Activated CD4-positive, alpha-beta T cell treated with anti-CD3 and anti-CD28 coated beads, Interleukin-2, amount 50 U/mL, for 16 hours (primary cell): ENCODE data around the gene TLN1.

Experiments
- DNase-seq: peaks from one replicate; pipeline ENCODE4 v3.0.0-alpha.2; 2020

TLN1 gene

GRCh38 chr9:35681341-35682002 lies 50.5 kb downstream of the TLN1 start:
- DNase-seq = no peak

- no peak for DNase-seq
Measured at GRCh38 chr9:35680331-35681105, 51.5 kb downstream of the TLN1 start.

GRCh38 chr9:35679766-35680330 lies 52.1 kb downstream of the TLN1 start:
- DNase-seq = no peak

- DNase-seq = no peak
Measured at GRCh38 chr9:35679091-35679490, 52.9 kb downstream of the TLN1 start.

GRCh38 chr9:35675732-35676392 lies 56.1 kb downstream of the TLN1 start:
- no peak for DNase-seq

- DNase-seq = no peak
Measured at GRCh38 chr9:35675204-35675603, 56.8 kb downstream of the TLN1 start.

- no peak for DNase-seq
Measured at GRCh38 chr9:35674025-35674361, 58.0 kb downstream of the TLN1 start.

- DNase-seq = no peak
Measured at GRCh38 chr9:35673132-35674024, 58.6 kb downstream of the TLN1 start, which contains the start of gene CA9. Gene CA9, plus strand, starts transcription at chr9:35673928. Its CDS starts 32 bp downstream, at chr9:35673960.

- no peak for DNase-seq
Measured at GRCh38 chr9:35669331-35670145, 62.5 kb downstream of the TLN1 start.

- DNase-seq = no peak
Measured at GRCh38 chr9:35667939-35668338, 64.1 kb downstream of the TLN1 start.

- DNase-seq = no peak
Measured at GRCh38 chr9:35666549-35666948, 65.4 kb downstream of the TLN1 start.

- no peak for DNase-seq
Measured at GRCh38 chr9:35666045-35666444, 66.0 kb downstream of the TLN1 start.

GRCh38 chr9:35665471-35665818 lies 66.5 kb downstream of the TLN1 start:
- DNase-seq = no peak

- peak; percentile 86 for DNase-seq
Measured at GRCh38 chr9:35664531-35665470, 67.2 kb downstream of the TLN1 start, which contains the start of gene ARHGEF39. Gene ARHGEF39, minus strand, starts transcription at chr9:35665195. Its CDS starts 26 bp downstream, at chr9:35665169.

GRCh38 chr9:35662437-35662836 lies 69.6 kb downstream of the TLN1 start:
- DNase-seq = no peak

- peak; percentile 39 for DNase-seq
Measured at GRCh38 chr9:35661756-35662350, 70.1 kb downstream of the TLN1 start.

GRCh38 chr9:35660966-35661415 lies 71.0 kb downstream of the TLN1 start:
- no peak for DNase-seq

- no peak for DNase-seq
Measured at GRCh38 chr9:35659340-35659739, 72.7 kb downstream of the TLN1 start.

GRCh38 chr9:35658968-35659220 lies 73.1 kb downstream of the TLN1 start:
- peak; percentile 36 for DNase-seq
